Measurements from ENCODE around the gene ZNF526. TPM values are rescaled to one million over a fixed set of nuclear protein-coding genes. Genes with fewer than 3 reads are reported as not detected.

The ZNF526 gene
- total RNA-seq, 1 donor from 2014 or later = 20.0 TPM

- intact Hi-C loops (cut with micrococcal nuclease) = no loop called here
These were observed 26.2 kb downstream of the ZNF526 start for GRCh38 chr19:42246143-42246921.

- intact Hi-C loops (cut with micrococcal nuclease) = no loop called here
These were observed 27.0 kb downstream of the ZNF526 start for GRCh38 chr19:42246922-42247639.

- intact Hi-C loops (cut with micrococcal nuclease) = no loop called here
These were observed 27.6 kb downstream of the ZNF526 start for GRCh38 chr19:42247640-42248199.

- intact Hi-C loops (cut with micrococcal nuclease) = no loop called here
These were observed 28.4 kb downstream of the ZNF526 start for GRCh38 chr19:42248270-42249148.

- intact Hi-C loops (cut with micrococcal nuclease) = no loop called here
These were observed 29.1 kb downstream of the ZNF526 start for GRCh38 chr19:42249149-42249750.

GRCh38 chr19:42249769-42250168, 29.7 kb downstream of the ZNF526 start:
- intact Hi-C loops (cut with micrococcal nuclease) = no loop called here

GRCh38 chr19:42250183-42250665, 30.1 kb downstream of the ZNF526 start:
- intact Hi-C loops (cut with micrococcal nuclease) = no loop called here

GRCh38 chr19:42250666-42251531, 30.8 kb downstream of the ZNF526 start:
- intact Hi-C loops (cut with micrococcal nuclease) = no loop called here

GRCh38 chr19:42251572-42252358, 31.7 kb downstream of the ZNF526 start:
- intact Hi-C loops (cut with micrococcal nuclease) = no loop called here

GRCh38 chr19:42252365-42253244, 32.5 kb downstream of the ZNF526 start:
- intact Hi-C loops (cut with micrococcal nuclease) = loop anchor here (1.0 kb wide), 1 partner anchor 8 kb away; no protein-coding TSS in a partner anchor

GRCh38 chr19:42253245-42254088, 33.4 kb downstream of the ZNF526 start:
- intact Hi-C loops (cut with micrococcal nuclease) = loop anchor here (1.0 kb wide), 2 partner anchors 9 to 30 kb away; no protein-coding TSS in a partner anchor

GRCh38 chr19:42254089-42254849, 34.2 kb downstream of the ZNF526 start:
- intact Hi-C loops (cut with micrococcal nuclease) = loop anchor here (1.0 kb wide), 1 partner anchor 29 kb away; no protein-coding TSS in a partner anchor

GRCh38 chr19:42254850-42255765, 35.0 kb downstream of the ZNF526 start, which contains the start of gene ERF:
ERF (minus strand) TSS chr19:42255128; CDS start chr19:42254999, 129 bp downstream.
- intact Hi-C loops (cut with micrococcal nuclease) = loop anchor here (1.0 kb wide), 2 partner anchors 13 to 28 kb away; no protein-coding TSS in a partner anchor

Measured in T-helper 2 cell treated with Interferon-gamma antibody and Interleukin-4, amounts not matched to agents 100 ng/mL and 5 ng/mL, for 36 hours (primary cell).